WTC11 (cell line): ENCODE results near the gene LOXL4. TPM values are rescaled to one million over a fixed set of nuclear protein-coding genes. Genes with fewer than 3 reads are reported as not detected.
A peak's percentile ranks its signal among the peaks of the same experiment; 100 is the strongest.

Source experiments
- ATAC-seq: fragments of 200-7000 bp; cut with Tn5 transposase; 2 replicates; pipeline ENCODE4 v1.10.0; 2021; ENCODE audit warnings: mild to moderate bottlenecking, moderate library complexity
- CTCF ChIA-PET: fragments of 300-600 bp; sonication (Branson Sonifier 250); formaldehyde crosslinking; loops from one replicate; lab custom pipeline; 2021; ENCODE audit warnings: antibody characterized with exemption; lab: Charles Lee
- POLR2A ChIA-PET: fragments of 350-600 bp; sonication (Branson Sonifier 250); formaldehyde crosslinking; loops from one replicate; lab custom pipeline; 2021; ENCODE audit warnings: antibody characterized with exemption; lab: Charles Lee
- DNase-seq: peaks from one replicate; pipeline ENCODE4 v3.0.0; 2021; ENCODE audit warnings: low spot score
- H3K27ac Mint-ChIP-seq: 2 replicates; pipeline ENCODE4 v1.8.0; 2021; ENCODE audit warnings: mixed read lengths
- H3K27me3 Mint-ChIP-seq: 2 replicates; pipeline ENCODE4 v1.8.0; 2021; ENCODE audit warnings: low read depth, mild to moderate bottlenecking, moderate library complexity, mixed read lengths
- H3K36me3 Mint-ChIP-seq: 2 replicates; pipeline ENCODE4 v1.8.0; 2021; ENCODE audit warnings: mixed read lengths
- H3K4me1 Mint-ChIP-seq: 2 replicates; pipeline ENCODE4 v1.8.0; 2022; ENCODE audit warnings: mixed read lengths
- H3K4me3 Mint-ChIP-seq: 2 replicates; pipeline ENCODE4 v1.8.0; 2021; ENCODE audit warnings: mild to moderate bottlenecking, moderate library complexity, mixed read lengths
- H3K9me3 Mint-ChIP-seq: 2 replicates; pipeline ENCODE4 v1.8.0; 2021; ENCODE audit warnings: mixed read lengths
- ATF1 ChIP-seq: sonication (generic); formaldehyde crosslinking; IDR thresholded peaks from 2 replicates; pipeline ENCODE4 v1.8.1; 2023; ENCODE audit warnings: mild to moderate bottlenecking, moderate library complexity, missing genetic modification reagents
- CBFB ChIP-seq: sonication (generic); formaldehyde crosslinking; IDR thresholded peaks from 2 replicates; pipeline ENCODE4 v1.8.1; 2022; ENCODE audit warnings: mild to moderate bottlenecking, low read depth, missing genetic modification reagents
- ESRRA ChIP-seq: sonication (generic); formaldehyde crosslinking; IDR thresholded peaks from 2 replicates; pipeline ENCODE4 v1.8.1; 2022; ENCODE audit warnings: mild to moderate bottlenecking, missing genetic modification reagents, borderline replicate concordance
- FOXK1 ChIP-seq: sonication (generic); formaldehyde crosslinking; IDR thresholded peaks from 2 replicates; pipeline ENCODE4 v1.8.0; 2022; ENCODE audit warnings: mild to moderate bottlenecking, moderate library complexity, missing genetic modification reagents
- FOXP1 ChIP-seq: sonication (generic); formaldehyde crosslinking; IDR thresholded peaks from 2 replicates; pipeline ENCODE4 v1.8.0; 2022; ENCODE audit warnings: missing genetic modification reagents, mild to moderate bottlenecking, moderate library complexity, borderline replicate concordance
- FOXP4 ChIP-seq: sonication (generic); formaldehyde crosslinking; IDR thresholded peaks from 2 replicates; pipeline ENCODE4 v1.8.0; 2022; ENCODE audit warnings: mild to moderate bottlenecking, missing genetic modification reagents
- JAZF1 ChIP-seq: fragments of 250-450 bp; sonication (Bioruptor Pico); IDR thresholded peaks from 2 replicates; pipeline ENCODE4 v1.9.0; 2021; ENCODE audit warnings: moderate library complexity, mild to moderate bottlenecking, inconsistent platforms
- NFE2L1 ChIP-seq: sonication (generic); formaldehyde crosslinking; IDR thresholded peaks from 2 replicates; pipeline ENCODE4 v1.8.1; 2023; ENCODE audit warnings: missing genetic modification reagents
- NR1H2 ChIP-seq: sonication (generic); formaldehyde crosslinking; IDR thresholded peaks from 2 replicates; pipeline ENCODE4 v1.9.0; 2021; ENCODE audit warnings: mild to moderate bottlenecking, moderate library complexity, missing genetic modification reagents
- RELA ChIP-seq: sonication (generic); formaldehyde crosslinking; IDR thresholded peaks from 2 replicates; pipeline ENCODE4 v1.8.1; 2022; ENCODE audit warnings: missing genetic modification reagents, mild to moderate bottlenecking, borderline replicate concordance
- SP1 ChIP-seq: sonication (generic); formaldehyde crosslinking; conservative IDR thresholded peaks from 2 replicates; pipeline ENCODE4 v1.8.1; 2022; ENCODE audit warnings: missing genetic modification reagents
- TEAD1 ChIP-seq: sonication (generic); formaldehyde crosslinking; IDR thresholded peaks from 2 replicates; pipeline ENCODE4 v1.8.0; 2022; ENCODE audit warnings: mild to moderate bottlenecking, missing genetic modification reagents
- ZNF423 ChIP-seq: fragments of 250-450 bp; sonication (Bioruptor Pico); IDR thresholded peaks from 2 replicates; pipeline ENCODE4 v2.1.2; 2022; ENCODE audit warnings: mild to moderate bottlenecking, moderate library complexity
- ZNF425 ChIP-seq: fragments of 250-450 bp; sonication (Bioruptor Pico); conservative IDR thresholded peaks from 2 replicates; pipeline ENCODE4 v1.9.0; 2021; ENCODE audit warnings: mild to moderate bottlenecking
- ZNF671 ChIP-seq: fragments of 250-450 bp; sonication (Bioruptor Pico); IDR thresholded peaks from 2 replicates; pipeline ENCODE4 v1.8.0; 2021; ENCODE audit warnings: mild to moderate bottlenecking
- total RNA-seq: library from RNA; stranded (reverse); gene quantifications from 3 replicates; pipeline ENCODE4 v1.2.3, GENCODE V29; 2021
- TF ChIP-seq, protein P1 (sequence below): sonication (generic); formaldehyde crosslinking; IDR thresholded peaks from 2 replicates; pipeline ENCODE4 v1.8.1; 2023; ENCODE audit warnings: mild to moderate bottlenecking, moderate library complexity, missing genetic modification reagents
- TF ChIP-seq, protein P2 (sequence below): fragments of 250-450 bp; sonication (Bioruptor Pico); IDR thresholded peaks from 2 replicates; pipeline ENCODE4 v1.9.0; 2021; ENCODE audit warnings: moderate library complexity, mild to moderate bottlenecking, inconsistent platforms, borderline replicate concordance
- TF ChIP-seq, protein P3 (sequence below): sonication (generic); formaldehyde crosslinking; IDR thresholded peaks from 2 replicates; pipeline ENCODE4 v1.8.0; 2023; ENCODE audit warnings: missing genetic modification reagents
- TF ChIP-seq, protein P4 (sequence below): fragments of 200-600 bp; IDR thresholded peaks from 2 replicates; pipeline ENCODE4 v1.8.0; 2022; ENCODE audit warnings: antibody characterized with exemption
- TF ChIP-seq, protein P5 (sequence below): sonication (generic); formaldehyde crosslinking; IDR thresholded peaks from 2 replicates; pipeline ENCODE4 v1.8.1; 2022; ENCODE audit warnings: low read depth, mild to moderate bottlenecking, moderate library complexity, missing genetic modification reagents, borderline replicate concordance
- TF ChIP-seq, protein P6 (sequence below): fragments of 250-450 bp; sonication (Bioruptor Pico); IDR thresholded peaks from 2 replicates; pipeline ENCODE4 v2.1.2; 2022; ENCODE audit warnings: mild to moderate bottlenecking, moderate library complexity
- TF ChIP-seq, protein P7 (sequence below): sonication (generic); formaldehyde crosslinking; IDR thresholded peaks from 2 replicates; pipeline ENCODE4 v1.8.1; 2023; ENCODE audit warnings: mild to moderate bottlenecking, missing genetic modification reagents, moderate library complexity

Gene LOXL4
- total RNA-seq, 1 experiment from 2014 or later = 0.35 TPM

GRCh38 chr10:98252464-98252863, 15.5 kb downstream of the LOXL4 start:
- no peak for DNase-seq
- peaks cover 8% of the 10 kb centered on the region for H3K4me1 Mint-ChIP-seq
- no peak overlapping the region for H3K27ac Mint-ChIP-seq
- H3K36me3 Mint-ChIP-seq = no peaks in the 10 kb centered on the region; the same call in 1 of the 2 replicates
- POLR2A ChIA-PET = no interaction called here
- ATAC-seq = 0 out of 2 replicates have a peak, but pooled peaks have one; percentile 10
- no peaks in the 10 kb centered on the region for H3K9me3 Mint-ChIP-seq
- TF ChIP-seq JAZF1 (CRISPR knock-in tag) (no peak), ESRRA (CRISPR knock-in tag) (no peak), NR1H2 (CRISPR knock-in tag) (no peak), TEAD1 (no peak), FOXP1 (CRISPR knock-in tag) (no peak), ZNF671 (CRISPR knock-in tag) (no peak), SP1 (CRISPR knock-in tag) (no peak)
- TF ChIP-seq, protein P1, sequence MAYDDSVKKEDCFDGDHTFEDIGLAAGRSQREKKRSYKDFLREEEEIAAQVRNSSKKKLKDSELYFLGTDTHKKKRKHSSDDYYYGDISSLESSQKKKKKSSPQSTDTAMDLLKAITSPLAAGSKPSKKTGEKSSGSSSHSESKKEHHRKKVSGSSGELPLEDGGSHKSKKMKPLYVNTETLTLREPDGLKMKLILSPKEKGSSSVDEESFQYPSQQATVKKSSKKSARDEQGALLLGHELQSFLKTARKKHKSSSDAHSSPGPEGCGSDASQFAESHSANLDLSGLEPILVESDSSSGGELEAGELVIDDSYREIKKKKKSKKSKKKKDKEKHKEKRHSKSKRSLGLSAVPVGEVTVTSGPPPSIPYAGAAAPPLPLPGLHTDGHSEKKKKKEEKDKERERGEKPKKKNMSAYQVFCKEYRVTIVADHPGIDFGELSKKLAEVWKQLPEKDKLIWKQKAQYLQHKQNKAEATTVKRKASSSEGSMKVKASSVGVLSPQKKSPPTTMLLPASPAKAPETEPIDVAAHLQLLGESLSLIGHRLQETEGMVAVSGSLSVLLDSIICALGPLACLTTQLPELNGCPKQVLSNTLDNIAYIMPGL (CRISPR knock-in tag) = no peak
- TF ChIP-seq, protein P2, sequence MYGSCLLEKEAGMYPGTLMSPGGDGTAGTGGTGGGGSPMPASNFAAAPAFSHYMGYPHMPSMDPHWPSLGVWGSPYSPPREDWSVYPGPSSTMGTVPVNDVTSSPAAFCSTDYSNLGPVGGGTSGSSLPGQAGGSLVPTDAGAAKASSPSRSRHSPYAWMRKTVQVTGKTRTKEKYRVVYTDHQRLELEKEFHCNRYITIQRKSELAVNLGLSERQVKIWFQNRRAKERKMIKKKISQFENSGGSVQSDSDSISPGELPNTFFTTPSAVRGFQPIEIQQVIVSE (CRISPR knock-in tag) = no peak
- TF ChIP-seq, all 79 proteins: peak for 0
- no peak overlapping the region for H3K4me3 Mint-ChIP-seq
- CTCF ChIA-PET = interaction anchor here (0.6 to 1.7 kb wide), 3 partner anchors 39 to 82 kb away, joined by 3 to 5 read pairs (median 3); no protein-coding TSS in a partner anchor
- H3K27me3 Mint-ChIP-seq = no peaks in the 10 kb centered on the region

- H3K4me1 Mint-ChIP-seq = peaks cover 8% of the 10 kb centered on the region
- no peaks in the 10 kb centered on the region for H3K27me3 Mint-ChIP-seq
- no peak overlapping the region for H3K27ac Mint-ChIP-seq
- no peak overlapping the region for H3K4me3 Mint-ChIP-seq
- DNase-seq (no peak), ATAC-seq (no peak)
- ChIA-PET POLR2A (no interaction called here), CTCF (interaction anchor here (1.5 to 1.7 kb wide), 2 partner anchors 81 to 336 kb away, joined by 4 to 5 read pairs; no protein-coding TSS in a partner anchor)
- H3K36me3 Mint-ChIP-seq = no peaks in the 10 kb centered on the region; the same call in 1 of the 2 replicates
- H3K9me3 Mint-ChIP-seq = no peaks in the 10 kb centered on the region
- TF ChIP-seq, protein P3, sequence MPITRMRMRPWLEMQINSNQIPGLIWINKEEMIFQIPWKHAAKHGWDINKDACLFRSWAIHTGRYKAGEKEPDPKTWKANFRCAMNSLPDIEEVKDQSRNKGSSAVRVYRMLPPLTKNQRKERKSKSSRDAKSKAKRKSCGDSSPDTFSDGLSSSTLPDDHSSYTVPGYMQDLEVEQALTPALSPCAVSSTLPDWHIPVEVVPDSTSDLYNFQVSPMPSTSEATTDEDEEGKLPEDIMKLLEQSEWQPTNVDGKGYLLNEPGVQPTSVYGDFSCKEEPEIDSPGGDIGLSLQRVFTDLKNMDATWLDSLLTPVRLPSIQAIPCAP (CRISPR knock-in tag) = no peak
- TF ChIP-seq NFE2L1 (CRISPR knock-in tag) (no peak), FOXK1 (CRISPR knock-in tag) (no peak), ZNF425 (CRISPR knock-in tag) (no peak), FOXP1 (CRISPR knock-in tag) (no peak), CBFB (no peak), ATF1 (no peak), FOXP4 (CRISPR knock-in tag) (no peak), RELA (CRISPR knock-in tag) (no peak), ZNF423 (no peak)
- TF ChIP-seq, protein P4, sequence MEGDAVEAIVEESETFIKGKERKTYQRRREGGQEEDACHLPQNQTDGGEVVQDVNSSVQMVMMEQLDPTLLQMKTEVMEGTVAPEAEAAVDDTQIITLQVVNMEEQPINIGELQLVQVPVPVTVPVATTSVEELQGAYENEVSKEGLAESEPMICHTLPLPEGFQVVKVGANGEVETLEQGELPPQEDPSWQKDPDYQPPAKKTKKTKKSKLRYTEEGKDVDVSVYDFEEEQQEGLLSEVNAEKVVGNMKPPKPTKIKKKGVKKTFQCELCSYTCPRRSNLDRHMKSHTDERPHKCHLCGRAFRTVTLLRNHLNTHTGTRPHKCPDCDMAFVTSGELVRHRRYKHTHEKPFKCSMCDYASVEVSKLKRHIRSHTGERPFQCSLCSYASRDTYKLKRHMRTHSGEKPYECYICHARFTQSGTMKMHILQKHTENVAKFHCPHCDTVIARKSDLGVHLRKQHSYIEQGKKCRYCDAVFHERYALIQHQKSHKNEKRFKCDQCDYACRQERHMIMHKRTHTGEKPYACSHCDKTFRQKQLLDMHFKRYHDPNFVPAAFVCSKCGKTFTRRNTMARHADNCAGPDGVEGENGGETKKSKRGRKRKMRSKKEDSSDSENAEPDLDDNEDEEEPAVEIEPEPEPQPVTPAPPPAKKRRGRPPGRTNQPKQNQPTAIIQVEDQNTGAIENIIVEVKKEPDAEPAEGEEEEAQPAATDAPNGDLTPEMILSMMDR = no peak
- TF ChIP-seq, protein P5, sequence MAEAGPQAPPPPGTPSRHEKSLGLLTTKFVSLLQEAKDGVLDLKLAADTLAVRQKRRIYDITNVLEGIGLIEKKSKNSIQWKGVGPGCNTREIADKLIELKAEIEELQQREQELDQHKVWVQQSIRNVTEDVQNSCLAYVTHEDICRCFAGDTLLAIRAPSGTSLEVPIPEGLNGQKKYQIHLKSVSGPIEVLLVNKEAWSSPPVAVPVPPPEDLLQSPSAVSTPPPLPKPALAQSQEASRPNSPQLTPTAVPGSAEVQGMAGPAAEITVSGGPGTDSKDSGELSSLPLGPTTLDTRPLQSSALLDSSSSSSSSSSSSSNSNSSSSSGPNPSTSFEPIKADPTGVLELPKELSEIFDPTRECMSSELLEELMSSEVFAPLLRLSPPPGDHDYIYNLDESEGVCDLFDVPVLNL (CRISPR knock-in tag) = no peak
- TF ChIP-seq, protein P6, sequence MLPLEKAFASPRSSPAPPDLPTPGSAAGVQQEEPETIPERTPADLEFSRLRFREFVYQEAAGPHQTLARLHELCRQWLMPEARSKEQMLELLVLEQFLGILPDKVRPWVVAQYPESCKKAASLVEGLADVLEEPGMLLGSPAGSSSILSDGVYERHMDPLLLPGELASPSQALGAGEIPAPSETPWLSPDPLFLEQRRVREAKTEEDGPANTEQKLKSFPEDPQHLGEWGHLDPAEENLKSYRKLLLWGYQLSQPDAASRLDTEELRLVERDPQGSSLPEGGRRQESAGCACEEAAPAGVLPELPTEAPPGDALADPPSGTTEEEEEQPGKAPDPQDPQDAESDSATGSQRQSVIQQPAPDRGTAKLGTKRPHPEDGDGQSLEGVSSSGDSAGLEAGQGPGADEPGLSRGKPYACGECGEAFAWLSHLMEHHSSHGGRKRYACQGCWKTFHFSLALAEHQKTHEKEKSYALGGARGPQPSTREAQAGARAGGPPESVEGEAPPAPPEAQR (CRISPR knock-in tag) = no peak
- TF ChIP-seq, protein P7, sequence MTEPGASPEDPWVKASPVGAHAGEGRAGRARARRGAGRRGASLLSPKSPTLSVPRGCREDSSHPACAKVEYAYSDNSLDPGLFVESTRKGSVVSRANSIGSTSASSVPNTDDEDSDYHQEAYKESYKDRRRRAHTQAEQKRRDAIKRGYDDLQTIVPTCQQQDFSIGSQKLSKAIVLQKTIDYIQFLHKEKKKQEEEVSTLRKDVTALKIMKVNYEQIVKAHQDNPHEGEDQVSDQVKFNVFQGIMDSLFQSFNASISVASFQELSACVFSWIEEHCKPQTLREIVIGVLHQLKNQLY (CRISPR knock-in tag) = no peak
These were observed 16.6 kb downstream of the LOXL4 start for GRCh38 chr10:98251399-98251798.
